HepG2 (cell line): ENCODE results near the gene PRKCD. TPM values are rescaled to one million over a fixed set of nuclear protein-coding genes. Genes with fewer than 3 reads are reported as not detected.
A peak's percentile ranks its signal among the peaks of the same experiment; 100 is the strongest.

Experiments
- ATF7 ChIP-seq, 2 experiments: fragments of 450-650 bp in 1 of 2; sonication (generic) in 1 of 2; formaldehyde crosslinking in 1 of 2; IDR thresholded peaks; 2 replicates each; pipeline versions ENCODE4 v1.4.0 to v1.6.1; 2016 to 2020; ENCODE audit warnings: antibody characterized with exemption in 1 of 2, mild to moderate bottlenecking in 1 of 2, missing genetic modification reagents in 1 of 2
- CBX1 ChIP-seq: IDR thresholded peaks from one replicate; pipeline ENCODE4 v1.6.1; 2016; ENCODE audit warnings: antibody characterized with exemption, low read depth
- ESRRA ChIP-seq: sonication (generic); formaldehyde crosslinking; IDR thresholded peaks from 2 replicates; pipeline ENCODE4 v1.5.1; 2020; ENCODE audit warnings: mild to moderate bottlenecking, low read depth, missing genetic modification reagents
- FOXC1 ChIP-seq: sonication (generic); formaldehyde crosslinking; IDR thresholded peaks from 2 replicates; pipeline ENCODE4 v1.8.0; 2022; ENCODE audit warnings: mild to moderate bottlenecking, missing genetic modification reagents, borderline replicate concordance
- RXRB ChIP-seq: IDR thresholded peaks from 2 replicates; pipeline ENCODE4 v1.6.1; 2016; ENCODE audit warnings: borderline replicate concordance, missing genetic modification reagents, missing compliant biosample characterization
- SMAD3 ChIP-seq: sonication (generic); formaldehyde crosslinking; IDR thresholded peaks from 2 replicates; pipeline ENCODE4 v1.4.0; 2020; ENCODE audit warnings: missing genetic modification reagents
- TEAD3 ChIP-seq: optimal IDR thresholded peaks from 2 replicates; pipeline ENCODE3; 2016; ENCODE audit warnings: borderline replicate concordance
- TGIF2 ChIP-seq: IDR thresholded peaks from 2 replicates; pipeline ENCODE4 v1.6.1; 2016; ENCODE audit warnings: control low read depth, missing compliant biosample characterization
- ZFP62 ChIP-seq: sonication (generic); formaldehyde crosslinking; IDR thresholded peaks from 2 replicates; pipeline ENCODE4 v1.4.0; 2020; ENCODE audit warnings: missing genetic modification reagents
- ZNF232 ChIP-seq: sonication (generic); formaldehyde crosslinking; IDR thresholded peaks from 2 replicates; pipeline ENCODE4 v1.4.0; 2020; ENCODE audit warnings: missing genetic modification reagents, borderline replicate concordance
- ZNF460 ChIP-seq: sonication (generic); formaldehyde crosslinking; IDR thresholded peaks from 2 replicates; pipeline ENCODE4 v1.5.1; 2020; ENCODE audit warnings: missing genetic modification reagents, mild to moderate bottlenecking, borderline replicate concordance
- ZNF552 ChIP-seq: sonication (generic); formaldehyde crosslinking; IDR thresholded peaks from 2 replicates; pipeline ENCODE4 v1.9.0; 2022; ENCODE audit warnings: missing genetic modification reagents, mild to moderate bottlenecking, borderline replicate concordance
- polyA plus RNA-seq, 8 experiments: library from polyadenylated mRNA; depleted of rRNA in 3 of 8; stranded (reverse) in 7 of 8; unstranded in 1 of 8; fragments of >200 nt; fragmentation: Illumina TruSeq in 4 of 8; extraction: Trizol in 4 of 8; gene quantifications; 2 replicates each; pipeline versions ENCODE4 v1.2.1 to v1.2.3, GENCODE V29; 2011 to 2016; ENCODE audit warnings: low read depth in 4 of 8, missing spikeins in 1 of 8, mixed read lengths in 1 of 8; ENCODE audit not compliant: insufficient read depth in 1 of 8
- total RNA-seq, 5 experiments: library from RNA; depleted of rRNA; stranded (reverse); fragments of >200 nt; fragmentation: Illumina TruSeq; extraction: Trizol; gene quantifications; 2 replicates each; pipeline ENCODE4 v1.2.3, GENCODE V29; 2016; ENCODE audit warnings: low read depth in 1 of 5
- TF ChIP-seq, protein P1 (sequence below): sonication (generic); formaldehyde crosslinking; IDR thresholded peaks from 2 replicates; pipeline ENCODE4 v1.4.0; 2020; ENCODE audit warnings: mild to moderate bottlenecking, missing genetic modification reagents
- TF ChIP-seq, protein P2 (sequence below): fragments of 450-650 bp; IDR thresholded peaks from 2 replicates; pipeline ENCODE4 v1.6.1; 2016
- TF ChIP-seq, protein P3 (sequence below): sonication (generic); formaldehyde crosslinking; IDR thresholded peaks from 2 replicates; pipeline ENCODE4 v1.5.0; 2020; ENCODE audit warnings: missing genetic modification reagents
- TF ChIP-seq, protein P4 (sequence below): sonication (generic); formaldehyde crosslinking; IDR thresholded peaks from 2 replicates; pipeline ENCODE4 v1.5.0; 2020; ENCODE audit warnings: missing genetic modification reagents
- TF ChIP-seq, protein P5 (sequence below): sonication (generic); formaldehyde crosslinking; IDR thresholded peaks from 2 replicates; pipeline ENCODE4 v1.5.0; 2020; ENCODE audit warnings: mild to moderate bottlenecking, missing genetic modification reagents
- TF ChIP-seq, protein P6 (sequence below): sonication (generic); IDR thresholded peaks from 2 replicates; pipeline ENCODE4 v1.6.1; 2016; ENCODE audit warnings: low read depth, borderline replicate concordance
- TF ChIP-seq, protein P7 (sequence below): sonication (generic); formaldehyde crosslinking; IDR thresholded peaks from 2 replicates; pipeline ENCODE4 v1.4.0; 2020; ENCODE audit warnings: missing genetic modification reagents

PRKCD gene
- total and polyA plus RNA-seq, 2 of the 13 experiments (the other 11 are each of a cell fraction or from before 2014, with no cell fraction given), result 1.6 to 40.7 TPM

DNA sequence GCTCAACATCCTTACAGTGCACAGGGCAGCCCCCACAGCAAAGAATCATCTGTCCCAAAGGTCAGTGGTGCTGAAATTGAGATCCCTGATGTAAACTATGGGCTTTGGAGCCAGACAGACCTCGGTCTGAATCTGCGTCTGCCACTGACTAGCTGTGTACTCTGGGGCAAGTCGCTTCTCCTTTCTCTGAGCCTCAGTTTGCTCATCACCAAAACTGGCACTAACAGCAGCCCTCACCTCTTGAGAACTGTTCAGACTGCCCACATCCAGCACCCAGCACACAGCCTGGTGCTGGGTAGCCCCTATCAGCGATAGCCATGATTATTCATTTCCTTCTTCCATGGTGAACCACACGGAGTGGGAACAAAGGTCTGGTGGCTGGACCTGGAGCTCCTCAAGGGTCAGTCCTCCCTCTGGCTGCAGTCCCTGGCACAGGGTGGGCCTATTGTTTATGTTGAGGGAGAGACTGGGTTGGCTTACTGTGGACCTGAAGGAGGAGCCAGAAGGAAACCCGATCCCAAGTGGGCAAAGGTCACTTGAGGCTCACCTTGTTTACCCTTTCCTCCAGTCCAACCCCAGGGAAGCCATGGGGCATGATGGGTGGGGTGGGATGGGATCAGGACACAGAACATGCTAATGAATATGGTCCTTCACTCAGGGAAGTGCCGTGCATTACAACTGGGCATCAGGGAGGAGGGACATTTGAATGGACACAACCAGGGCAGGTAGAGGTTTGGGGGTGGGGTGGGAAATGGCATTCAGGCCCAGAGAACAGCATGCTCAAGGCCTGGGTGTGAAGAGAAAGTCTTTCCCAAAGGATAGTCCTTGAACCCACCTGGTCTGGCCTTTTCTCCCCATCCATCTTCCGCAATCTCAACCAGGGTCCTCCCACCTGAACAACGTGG, 1.6 kb upstream of the PRKCD start (continued):
- TF ChIP-seq, protein P1, sequence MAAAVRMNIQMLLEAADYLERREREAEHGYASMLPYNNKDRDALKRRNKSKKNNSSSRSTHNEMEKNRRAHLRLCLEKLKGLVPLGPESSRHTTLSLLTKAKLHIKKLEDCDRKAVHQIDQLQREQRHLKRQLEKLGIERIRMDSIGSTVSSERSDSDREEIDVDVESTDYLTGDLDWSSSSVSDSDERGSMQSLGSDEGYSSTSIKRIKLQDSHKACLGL (CRISPR knock-in tag), result no peak
- peak; percentile 13 for TF ChIP-seq TEAD3 (CRISPR knock-in tag)
- TF ChIP-seq, protein P2, sequence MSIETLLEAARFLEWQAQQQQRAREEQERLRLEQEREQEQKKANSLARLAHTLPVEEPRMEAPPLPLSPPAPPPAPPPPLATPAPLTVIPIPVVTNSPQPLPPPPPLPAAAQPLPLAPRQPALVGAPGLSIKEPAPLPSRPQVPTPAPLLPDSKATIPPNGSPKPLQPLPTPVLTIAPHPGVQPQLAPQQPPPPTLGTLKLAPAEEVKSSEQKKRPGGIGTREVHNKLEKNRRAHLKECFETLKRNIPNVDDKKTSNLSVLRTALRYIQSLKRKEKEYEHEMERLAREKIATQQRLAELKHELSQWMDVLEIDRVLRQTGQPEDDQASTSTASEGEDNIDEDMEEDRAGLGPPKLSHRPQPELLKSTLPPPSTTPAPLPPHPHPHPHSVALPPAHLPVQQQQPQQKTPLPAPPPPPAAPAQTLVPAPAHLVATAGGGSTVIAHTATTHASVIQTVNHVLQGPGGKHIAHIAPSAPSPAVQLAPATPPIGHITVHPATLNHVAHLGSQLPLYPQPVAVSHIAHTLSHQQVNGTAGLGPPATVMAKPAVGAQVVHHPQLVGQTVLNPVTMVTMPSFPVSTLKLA, result peak; percentile 42; the same call in 1 of the 2 replicates
- no peak for TF ChIP-seq ZNF460
- TF ChIP-seq RXRB, result peak; percentile 94
- no peak for TF ChIP-seq ZNF552
- TF ChIP-seq, protein P3, sequence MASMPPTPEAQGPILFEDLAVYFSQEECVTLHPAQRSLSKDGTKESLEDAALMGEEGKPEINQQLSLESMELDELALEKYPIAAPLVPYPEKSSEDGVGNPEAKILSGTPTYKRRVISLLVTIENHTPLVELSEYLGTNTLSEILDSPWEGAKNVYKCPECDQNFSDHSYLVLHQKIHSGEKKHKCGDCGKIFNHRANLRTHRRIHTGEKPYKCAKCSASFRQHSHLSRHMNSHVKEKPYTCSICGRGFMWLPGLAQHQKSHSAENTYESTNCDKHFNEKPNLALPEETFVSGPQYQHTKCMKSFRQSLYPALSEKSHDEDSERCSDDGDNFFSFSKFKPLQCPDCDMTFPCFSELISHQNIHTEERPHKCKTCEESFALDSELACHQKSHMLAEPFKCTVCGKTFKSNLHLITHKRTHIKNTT, result no peak
- TF ChIP-seq, protein P4, sequence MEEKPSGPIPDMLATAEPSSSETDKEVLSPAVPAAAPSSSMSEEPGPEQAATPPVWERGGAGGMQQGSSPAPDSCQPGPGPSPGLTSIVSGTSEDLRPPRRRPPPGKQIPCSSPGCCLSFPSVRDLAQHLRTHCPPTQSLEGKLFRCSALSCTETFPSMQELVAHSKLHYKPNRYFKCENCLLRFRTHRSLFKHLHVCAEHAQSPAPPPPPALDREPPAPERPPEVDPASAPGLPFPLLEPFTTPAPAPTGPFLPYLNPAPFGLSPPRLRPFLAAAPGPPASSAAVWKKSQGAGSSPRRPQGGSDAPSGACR, result peak; percentile 53; the same call in 1 of the 2 replicates
- TF ChIP-seq FOXC1, result no peak
- no peak for TF ChIP-seq ZNF232 (CRISPR knock-in tag)
- TF ChIP-seq, protein P5, sequence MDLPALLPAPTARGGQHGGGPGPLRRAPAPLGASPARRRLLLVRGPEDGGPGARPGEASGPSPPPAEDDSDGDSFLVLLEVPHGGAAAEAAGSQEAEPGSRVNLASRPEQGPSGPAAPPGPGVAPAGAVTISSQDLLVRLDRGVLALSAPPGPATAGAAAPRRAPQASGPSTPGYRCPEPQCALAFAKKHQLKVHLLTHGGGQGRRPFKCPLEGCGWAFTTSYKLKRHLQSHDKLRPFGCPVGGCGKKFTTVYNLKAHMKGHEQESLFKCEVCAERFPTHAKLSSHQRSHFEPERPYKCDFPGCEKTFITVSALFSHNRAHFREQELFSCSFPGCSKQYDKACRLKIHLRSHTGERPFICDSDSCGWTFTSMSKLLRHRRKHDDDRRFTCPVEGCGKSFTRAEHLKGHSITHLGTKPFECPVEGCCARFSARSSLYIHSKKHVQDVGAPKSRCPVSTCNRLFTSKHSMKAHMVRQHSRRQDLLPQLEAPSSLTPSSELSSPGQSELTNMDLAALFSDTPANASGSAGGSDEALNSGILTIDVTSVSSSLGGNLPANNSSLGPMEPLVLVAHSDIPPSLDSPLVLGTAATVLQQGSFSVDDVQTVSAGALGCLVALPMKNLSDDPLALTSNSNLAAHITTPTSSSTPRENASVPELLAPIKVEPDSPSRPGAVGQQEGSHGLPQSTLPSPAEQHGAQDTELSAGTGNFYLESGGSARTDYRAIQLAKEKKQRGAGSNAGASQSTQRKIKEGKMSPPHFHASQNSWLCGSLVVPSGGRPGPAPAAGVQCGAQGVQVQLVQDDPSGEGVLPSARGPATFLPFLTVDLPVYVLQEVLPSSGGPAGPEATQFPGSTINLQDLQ (CRISPR knock-in tag), result no peak
- no peak for TF ChIP-seq TGIF2 (CRISPR knock-in tag)
- TF ChIP-seq, protein P6, sequence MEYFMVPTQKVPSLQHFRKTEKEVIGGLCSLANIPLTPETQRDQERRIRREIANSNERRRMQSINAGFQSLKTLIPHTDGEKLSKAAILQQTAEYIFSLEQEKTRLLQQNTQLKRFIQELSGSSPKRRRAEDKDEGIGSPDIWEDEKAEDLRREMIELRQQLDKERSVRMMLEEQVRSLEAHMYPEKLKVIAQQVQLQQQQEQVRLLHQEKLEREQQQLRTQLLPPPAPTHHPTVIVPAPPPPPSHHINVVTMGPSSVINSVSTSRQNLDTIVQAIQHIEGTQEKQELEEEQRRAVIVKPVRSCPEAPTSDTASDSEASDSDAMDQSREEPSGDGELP, result no peak
- no peak for TF ChIP-seq ATF7 (IDR thresholded peaks at IDR 0.05)
- no peak; the same call in 1 of the 2 replicates for TF ChIP-seq ATF7 (CRISPR knock-in tag; IDR thresholded peaks at IDR 0.05)
- TF ChIP-seq ESRRA, result 0 out of 2 replicates have a peak, but pooled peaks have one; percentile 31
- TF ChIP-seq, protein P7, sequence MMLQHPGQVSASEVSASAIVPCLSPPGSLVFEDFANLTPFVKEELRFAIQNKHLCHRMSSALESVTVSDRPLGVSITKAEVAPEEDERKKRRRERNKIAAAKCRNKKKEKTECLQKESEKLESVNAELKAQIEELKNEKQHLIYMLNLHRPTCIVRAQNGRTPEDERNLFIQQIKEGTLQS (CRISPR knock-in tag), result no peak
- no peak for TF ChIP-seq CBX1
- TF ChIP-seq SMAD3 (CRISPR knock-in tag), result 0 out of 2 replicates have a peak, but pooled peaks have one; percentile 15
- TF ChIP-seq ZFP62 (CRISPR knock-in tag), result no peak
